Measurements from ENCODE around the gene PDE3B. TPM values are rescaled to one million over a fixed set of nuclear protein-coding genes. Genes with fewer than 3 reads are reported as not detected.
"Not testable (repeated sequence)": the region's sequence is repeated elsewhere in the genome, so short reads cannot be mapped to it uniquely, and the experiment has no call there.

Gene PDE3B
- total RNA-seq, 1 donor: 0.43 TPM

DNA sequence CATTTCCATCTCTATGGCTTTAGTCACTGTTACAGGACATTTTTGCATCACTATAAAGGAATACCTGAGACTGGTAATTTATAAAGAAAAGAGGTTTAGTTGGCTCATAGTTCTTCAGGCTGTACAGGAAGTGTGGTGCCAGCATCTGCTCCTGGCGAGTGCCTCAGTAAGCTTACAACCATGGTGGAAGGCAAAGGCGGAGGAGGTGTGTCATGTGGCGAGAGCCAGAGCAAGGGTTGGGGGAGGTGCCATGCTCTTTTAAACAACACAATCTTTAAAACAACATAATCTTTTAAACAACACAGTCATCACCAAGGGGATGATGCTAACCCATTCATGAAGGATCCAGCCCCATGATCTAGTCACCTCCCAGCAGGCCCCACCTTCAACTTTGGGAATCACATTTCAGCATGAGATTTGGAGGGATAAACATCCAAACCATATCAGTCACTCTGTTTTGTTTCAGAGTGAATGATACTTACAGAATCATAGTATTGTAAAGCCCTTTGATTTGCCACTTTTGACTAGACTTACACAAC is 103.3 kb downstream of the PDE3B start:
- no peak overlapping the region for H3K4me3 ChIP-seq (ENCODE audit: low read depth, low read length)
- no peak for DNase-seq (ENCODE audit: low read depth)
- TF ChIP-seq, protein P1, sequence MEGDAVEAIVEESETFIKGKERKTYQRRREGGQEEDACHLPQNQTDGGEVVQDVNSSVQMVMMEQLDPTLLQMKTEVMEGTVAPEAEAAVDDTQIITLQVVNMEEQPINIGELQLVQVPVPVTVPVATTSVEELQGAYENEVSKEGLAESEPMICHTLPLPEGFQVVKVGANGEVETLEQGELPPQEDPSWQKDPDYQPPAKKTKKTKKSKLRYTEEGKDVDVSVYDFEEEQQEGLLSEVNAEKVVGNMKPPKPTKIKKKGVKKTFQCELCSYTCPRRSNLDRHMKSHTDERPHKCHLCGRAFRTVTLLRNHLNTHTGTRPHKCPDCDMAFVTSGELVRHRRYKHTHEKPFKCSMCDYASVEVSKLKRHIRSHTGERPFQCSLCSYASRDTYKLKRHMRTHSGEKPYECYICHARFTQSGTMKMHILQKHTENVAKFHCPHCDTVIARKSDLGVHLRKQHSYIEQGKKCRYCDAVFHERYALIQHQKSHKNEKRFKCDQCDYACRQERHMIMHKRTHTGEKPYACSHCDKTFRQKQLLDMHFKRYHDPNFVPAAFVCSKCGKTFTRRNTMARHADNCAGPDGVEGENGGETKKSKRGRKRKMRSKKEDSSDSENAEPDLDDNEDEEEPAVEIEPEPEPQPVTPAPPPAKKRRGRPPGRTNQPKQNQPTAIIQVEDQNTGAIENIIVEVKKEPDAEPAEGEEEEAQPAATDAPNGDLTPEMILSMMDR (IDR thresholded peaks at IDR 0.05; ENCODE audit: insufficient read depth, low read depth, low read length): no peak

DNA sequence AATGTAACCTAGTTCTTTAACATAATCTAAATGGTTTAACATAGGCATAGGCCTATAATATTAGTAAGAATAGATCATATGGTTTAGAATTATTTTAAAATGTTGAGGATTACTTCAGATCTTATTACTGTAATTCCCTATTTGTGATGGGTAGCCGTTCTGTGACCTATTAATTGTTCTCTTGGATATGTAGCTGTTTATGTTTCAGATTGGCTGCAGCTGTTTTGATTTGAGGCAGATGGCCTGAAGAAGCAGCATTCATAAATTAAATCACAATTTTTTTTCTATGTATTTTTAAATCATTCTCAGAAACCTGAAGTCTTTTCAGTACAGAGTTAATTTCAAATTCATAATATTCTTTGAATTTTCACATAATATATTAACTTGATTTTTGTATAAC is 104.5 kb downstream of the PDE3B start:
- no peak overlapping the region for H3K4me3 ChIP-seq (ENCODE audit: low read depth, low read length)
- TF ChIP-seq, protein P1 (IDR thresholded peaks at IDR 0.05; ENCODE audit: insufficient read depth, low read depth, low read length): no peak
- no peak for DNase-seq (ENCODE audit: low read depth)

DNA sequence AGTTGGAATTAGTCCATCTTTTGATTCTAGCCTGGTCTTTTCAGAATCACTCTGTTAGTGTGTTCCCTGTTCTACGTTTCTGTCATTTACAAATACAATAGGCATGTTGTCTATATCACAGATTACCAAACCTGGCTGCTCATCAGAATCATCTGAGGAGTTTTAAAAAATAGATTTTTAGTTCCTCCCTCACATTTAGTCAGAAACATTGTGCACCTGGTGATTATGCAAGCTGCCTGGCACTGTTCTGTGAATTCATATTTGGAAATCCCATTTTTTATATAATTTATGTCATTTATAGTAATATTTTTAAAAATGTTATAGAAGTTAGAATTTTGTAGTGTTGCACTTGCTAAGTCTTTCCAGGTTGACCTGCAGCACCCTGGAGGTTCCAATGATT is 107.3 kb downstream of the PDE3B start:
- DNase-seq (ENCODE audit: low read depth): no peak

DNA sequence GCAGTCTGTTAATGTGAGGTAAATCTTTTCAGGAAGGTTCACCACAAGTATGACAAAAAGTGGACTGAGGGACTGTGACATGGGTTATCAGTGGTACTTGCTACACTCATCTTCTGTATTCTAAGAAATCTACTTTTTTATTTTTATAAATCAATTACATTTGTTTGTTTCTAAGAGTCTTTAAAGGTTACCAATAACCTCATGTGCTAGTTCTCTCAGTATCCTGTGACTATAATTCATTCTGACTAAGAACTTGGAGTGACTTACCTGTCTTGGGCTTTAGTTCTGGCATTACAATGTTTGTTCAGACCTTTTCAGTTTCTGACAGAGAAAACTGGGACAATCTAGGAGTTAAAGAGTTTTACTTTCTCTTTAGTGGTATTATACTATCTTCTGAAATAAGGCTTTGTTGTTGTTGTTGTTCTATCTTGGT is 108.4 kb downstream of the PDE3B start:
- DNase-seq (ENCODE audit: low read depth): no peak
- TF ChIP-seq, protein P1 (IDR thresholded peaks at IDR 0.05; ENCODE audit: insufficient read depth, low read depth, low read length): no peak
- no peak overlapping the region for H3K4me3 ChIP-seq (ENCODE audit: low read depth, low read length)

More for the DNA sequence above, 107.3 kb downstream of the PDE3B start:
- TF ChIP-seq, protein P1 (IDR thresholded peaks at IDR 0.05; ENCODE audit: insufficient read depth, low read depth, low read length): no peak
- H3K4me3 ChIP-seq (ENCODE audit: low read depth, low read length): no peak overlapping the region

DNA sequence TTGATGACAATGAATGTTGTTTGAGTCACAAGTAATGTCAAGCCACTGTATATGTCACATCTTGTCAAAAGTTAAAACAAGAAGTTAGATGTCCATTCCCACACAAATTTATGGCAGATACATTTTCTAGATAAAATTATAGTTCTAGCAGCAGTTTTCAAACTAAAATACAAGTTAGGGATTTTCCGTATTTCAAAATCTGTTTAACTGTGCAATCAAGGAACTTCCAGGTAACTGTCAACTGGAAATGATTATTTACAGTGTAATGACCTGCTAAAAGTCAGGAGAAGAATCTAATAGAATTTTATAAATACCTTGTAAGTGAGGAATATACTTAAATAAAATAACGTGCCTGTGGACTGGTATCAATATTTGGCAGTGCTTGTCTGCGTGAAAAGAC is 111.5 kb downstream of the PDE3B start:
- TF ChIP-seq, protein P1 (IDR thresholded peaks at IDR 0.05; ENCODE audit: insufficient read depth, low read depth, low read length): no peak
- H3K4me3 ChIP-seq (ENCODE audit: low read depth, low read length): no peak overlapping the region
- DNase-seq (ENCODE audit: low read depth): no peak

DNA sequence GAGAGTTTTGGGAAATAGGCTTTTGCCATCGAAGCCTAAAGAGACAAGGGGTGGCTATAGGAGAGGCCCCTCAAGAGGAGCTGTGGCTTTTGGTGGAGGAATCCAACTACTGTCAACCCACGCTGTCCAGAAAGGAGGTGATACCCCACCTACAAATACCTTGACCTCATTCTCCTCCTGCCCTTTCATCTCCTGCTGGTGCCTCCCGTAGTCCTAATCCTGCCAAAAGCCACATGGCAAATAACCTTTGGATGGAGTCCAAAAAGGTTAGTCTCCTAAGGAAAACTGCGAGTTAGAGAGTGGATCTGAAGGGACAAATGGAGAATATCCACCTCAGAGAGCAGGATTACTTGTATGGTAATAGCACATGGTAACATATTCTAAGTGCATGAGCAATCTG is 112.7 kb downstream of the PDE3B start:
- TF ChIP-seq, protein P1 (IDR thresholded peaks at IDR 0.05; ENCODE audit: insufficient read depth, low read depth, low read length): no peak
- DNase-seq (ENCODE audit: low read depth): no peak
- H3K4me3 ChIP-seq (ENCODE audit: low read depth, low read length): no peak overlapping the region

DNA sequence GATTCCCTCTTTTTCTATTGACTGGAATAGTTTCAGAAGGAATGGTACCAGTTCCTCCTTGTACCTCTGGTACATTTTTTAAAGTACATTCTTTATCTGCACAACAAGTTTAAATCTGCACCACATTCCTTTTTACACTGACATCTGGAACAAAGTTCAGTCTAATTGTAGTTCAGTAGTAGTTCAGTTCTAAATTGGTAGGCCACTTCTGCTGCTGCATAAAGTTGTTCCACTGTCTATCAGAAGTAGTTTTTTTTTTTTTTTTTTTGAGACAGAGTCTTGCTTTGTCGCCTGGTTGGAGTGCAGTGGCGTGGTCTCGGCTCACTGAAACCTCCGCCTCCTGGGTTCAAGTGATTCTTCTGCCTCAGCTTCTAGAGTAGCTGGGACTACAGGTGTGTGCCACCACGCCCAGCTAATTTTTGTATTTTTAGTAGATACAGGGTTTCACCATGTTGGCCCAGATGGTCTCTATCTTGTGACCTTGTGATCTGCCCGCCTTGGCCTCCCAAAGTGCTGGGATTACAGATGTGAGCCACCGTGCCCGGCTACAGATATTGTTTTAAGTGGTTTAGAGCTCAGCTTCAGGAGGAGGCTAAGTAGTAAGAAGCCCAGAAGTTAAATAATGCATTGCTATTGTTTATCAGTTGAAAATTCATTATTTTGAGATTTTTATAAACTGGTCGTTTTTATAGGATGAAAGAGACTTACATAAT is 115.9 kb downstream of the PDE3B start:
- H3K4me3 ChIP-seq (ENCODE audit: low read depth, low read length); DNase-seq (ENCODE audit: low read depth): not testable (repeated sequence)

Data from fibroblast of villous mesenchyme (primary cell).